ENCODE results near the gene KBTBD7.

KBTBD7 gene, protein sequence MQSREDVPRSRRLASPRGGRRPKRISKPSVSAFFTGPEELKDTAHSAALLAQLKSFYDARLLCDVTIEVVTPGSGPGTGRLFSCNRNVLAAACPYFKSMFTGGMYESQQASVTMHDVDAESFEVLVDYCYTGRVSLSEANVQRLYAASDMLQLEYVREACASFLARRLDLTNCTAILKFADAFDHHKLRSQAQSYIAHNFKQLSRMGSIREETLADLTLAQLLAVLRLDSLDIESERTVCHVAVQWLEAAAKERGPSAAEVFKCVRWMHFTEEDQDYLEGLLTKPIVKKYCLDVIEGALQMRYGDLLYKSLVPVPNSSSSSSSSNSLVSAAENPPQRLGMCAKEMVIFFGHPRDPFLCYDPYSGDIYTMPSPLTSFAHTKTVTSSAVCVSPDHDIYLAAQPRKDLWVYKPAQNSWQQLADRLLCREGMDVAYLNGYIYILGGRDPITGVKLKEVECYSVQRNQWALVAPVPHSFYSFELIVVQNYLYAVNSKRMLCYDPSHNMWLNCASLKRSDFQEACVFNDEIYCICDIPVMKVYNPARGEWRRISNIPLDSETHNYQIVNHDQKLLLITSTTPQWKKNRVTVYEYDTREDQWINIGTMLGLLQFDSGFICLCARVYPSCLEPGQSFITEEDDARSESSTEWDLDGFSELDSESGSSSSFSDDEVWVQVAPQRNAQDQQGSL

DNA sequence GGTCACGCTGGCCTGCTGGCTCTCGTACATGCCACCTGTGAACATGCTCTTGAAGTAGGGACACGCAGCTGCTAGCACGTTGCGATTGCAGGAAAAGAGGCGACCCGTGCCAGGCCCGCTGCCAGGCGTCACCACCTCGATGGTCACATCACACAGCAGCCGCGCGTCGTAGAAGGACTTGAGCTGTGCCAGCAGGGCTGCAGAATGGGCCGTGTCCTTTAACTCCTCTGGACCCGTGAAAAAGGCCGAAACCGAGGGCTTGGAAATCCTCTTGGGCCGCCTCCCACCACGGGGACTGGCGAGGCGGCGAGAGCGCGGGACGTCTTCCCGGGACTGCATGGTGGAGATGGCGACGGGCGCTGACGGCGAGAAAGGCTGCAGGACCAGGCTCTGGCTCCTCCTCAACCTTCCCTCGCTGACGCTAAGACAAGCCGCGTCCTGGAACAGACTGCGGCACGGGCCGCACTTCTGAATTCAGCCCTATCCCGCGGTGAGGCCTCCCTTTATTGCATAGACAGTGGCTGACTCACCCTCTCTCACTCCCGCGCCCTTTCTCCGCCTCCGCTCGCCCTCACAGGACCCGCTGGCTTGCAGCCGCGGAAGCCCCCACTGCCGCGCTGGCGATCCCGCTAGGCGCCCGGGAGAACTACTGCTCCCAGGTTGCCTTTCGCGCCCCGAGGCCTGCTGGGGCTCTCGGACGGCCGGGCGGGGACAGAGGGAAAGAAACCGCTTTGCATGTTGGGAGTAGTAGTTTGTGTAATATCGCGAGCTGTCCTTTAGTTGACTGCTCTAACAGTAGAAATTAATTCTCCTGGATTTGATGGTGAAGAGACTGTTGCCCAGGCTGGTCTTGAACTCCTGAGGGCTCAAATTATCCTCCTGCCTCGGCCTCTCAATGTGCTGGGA, at the start of gene KBTBD7:
TSS of gene KBTBD7 (minus strand) at position 651 of the 906 bp plus-strand sequence. CDS start at position 339, 312 bp downstream.
- DNase-seq (ENCODE audit: insufficient read length, low spot score) (peak; percentile 51), FAIRE-seq (peak; percentile 85)
- TF ChIP-seq POLR2A (IDR thresholded peaks at IDR 0.05; ENCODE audit: low read depth, low read length) = peak; percentile 46

DNA sequence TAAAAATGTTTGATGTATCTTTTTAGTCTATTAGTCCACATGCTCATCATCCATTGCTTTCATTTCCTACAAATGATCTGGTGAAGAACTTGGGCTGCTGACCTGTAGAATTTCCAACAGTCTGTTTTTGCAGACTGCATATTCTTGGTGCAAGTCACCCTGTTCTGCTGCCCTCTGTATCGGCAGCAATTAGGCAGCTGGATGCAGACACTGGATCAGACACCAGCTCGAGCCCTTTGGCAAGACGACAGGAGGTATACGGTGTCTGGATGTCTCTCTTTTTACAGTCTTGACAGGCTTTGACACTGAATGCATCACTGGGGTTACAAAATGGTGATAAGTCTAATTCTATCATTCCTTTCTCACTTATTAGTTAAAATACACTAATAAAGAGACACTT, 47.3 kb upstream of the KBTBD7 start:
- TF ChIP-seq POLR2A (IDR thresholded peaks at IDR 0.05; ENCODE audit: low read depth, low read length) = no peak
- DNase-seq (ENCODE audit: insufficient read length, low spot score) (no peak), FAIRE-seq (no peak)

DNA sequence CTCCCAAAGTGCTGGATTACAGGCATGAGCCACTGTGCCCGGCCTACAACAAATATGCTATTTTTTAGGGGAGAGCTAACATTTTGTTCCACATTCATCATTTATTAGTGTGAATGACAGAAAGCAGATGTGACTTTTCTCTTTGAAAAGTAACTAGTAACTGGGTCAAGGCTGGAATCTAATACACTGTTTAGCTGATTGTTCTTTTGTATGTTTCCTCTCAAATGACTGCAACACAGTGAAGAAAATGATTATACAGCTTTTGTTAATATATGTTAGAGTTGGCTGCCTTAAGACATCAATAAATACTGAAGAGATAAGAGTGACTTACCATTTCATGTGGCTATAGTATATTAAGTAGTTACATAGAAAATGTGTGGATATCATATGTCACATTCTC, 42.0 kb upstream of the KBTBD7 start:
- FAIRE-seq = no peak
- no peak for DNase-seq (ENCODE audit: insufficient read length, low spot score)
- TF ChIP-seq POLR2A (IDR thresholded peaks at IDR 0.05; ENCODE audit: low read depth, low read length) = no peak

DNA sequence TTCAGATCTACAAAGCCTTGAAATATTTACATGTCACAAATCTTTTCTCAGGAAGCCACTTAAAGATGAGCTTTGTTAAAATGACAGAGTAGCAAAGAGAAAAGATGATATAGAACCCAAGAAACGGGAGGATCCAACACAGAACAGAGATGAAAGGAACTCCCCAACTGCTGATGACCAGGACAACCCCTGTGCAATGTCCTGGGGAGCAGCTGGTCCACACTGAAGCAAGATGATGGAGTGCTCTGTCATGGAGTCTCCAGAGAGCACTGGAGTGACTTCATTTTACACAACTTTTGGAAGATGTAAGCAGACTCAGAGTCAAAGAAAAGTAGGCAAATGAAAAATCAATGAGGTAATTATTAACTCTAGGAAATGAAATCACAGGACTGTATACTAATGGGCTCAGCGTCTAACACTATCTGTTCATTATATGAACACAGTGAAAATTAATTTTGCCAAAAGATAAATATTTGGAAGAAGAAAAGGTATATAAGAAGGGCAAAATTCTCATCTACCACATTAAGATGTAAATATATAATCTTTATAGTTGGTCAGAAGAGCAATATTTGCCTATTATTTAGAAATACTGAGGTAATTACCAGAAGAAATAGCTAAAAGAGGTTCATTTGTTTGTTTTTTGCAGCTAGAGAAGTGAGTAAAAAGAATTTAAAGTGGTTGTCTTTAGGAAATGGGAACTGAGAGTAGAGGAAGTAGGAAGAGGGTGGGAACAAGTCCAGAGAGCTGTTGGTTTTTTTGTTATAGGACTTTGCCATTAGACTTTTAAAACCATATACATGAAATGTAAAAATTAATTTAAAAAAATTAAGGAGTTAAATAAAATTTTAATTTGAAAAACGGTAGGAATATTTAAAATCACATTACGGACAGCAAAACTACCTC, 38.5 kb upstream of the KBTBD7 start:
- DNase-seq (ENCODE audit: insufficient read length, low spot score) = no peak
- TF ChIP-seq POLR2A (IDR thresholded peaks at IDR 0.05; ENCODE audit: low read depth, low read length) = no peak
- FAIRE-seq = no peak

DNA sequence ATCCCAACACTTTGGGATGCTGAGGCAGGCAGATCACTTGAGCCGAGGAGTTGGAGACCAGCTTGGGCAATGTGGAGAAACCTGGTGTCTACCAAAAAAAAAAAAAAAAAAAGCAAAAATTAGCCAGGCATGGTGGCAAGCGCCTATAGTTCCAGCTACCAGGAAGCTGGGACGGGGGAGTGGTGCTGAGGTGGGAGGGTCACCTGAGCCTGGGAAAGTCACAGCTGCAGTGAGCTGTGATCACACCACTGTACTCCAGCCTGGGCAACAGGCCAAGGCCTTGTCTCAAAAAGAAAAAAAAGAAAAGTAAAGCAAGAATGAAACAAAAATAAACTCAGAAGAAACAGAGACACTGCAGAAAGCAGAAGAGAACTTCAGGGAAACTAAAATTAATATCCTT, 37.4 kb upstream of the KBTBD7 start:
- TF ChIP-seq POLR2A (IDR thresholded peaks at IDR 0.05; ENCODE audit: low read depth, low read length) = no peak
- no peak for FAIRE-seq
- no peak for DNase-seq (ENCODE audit: insufficient read length, low spot score)

DNA sequence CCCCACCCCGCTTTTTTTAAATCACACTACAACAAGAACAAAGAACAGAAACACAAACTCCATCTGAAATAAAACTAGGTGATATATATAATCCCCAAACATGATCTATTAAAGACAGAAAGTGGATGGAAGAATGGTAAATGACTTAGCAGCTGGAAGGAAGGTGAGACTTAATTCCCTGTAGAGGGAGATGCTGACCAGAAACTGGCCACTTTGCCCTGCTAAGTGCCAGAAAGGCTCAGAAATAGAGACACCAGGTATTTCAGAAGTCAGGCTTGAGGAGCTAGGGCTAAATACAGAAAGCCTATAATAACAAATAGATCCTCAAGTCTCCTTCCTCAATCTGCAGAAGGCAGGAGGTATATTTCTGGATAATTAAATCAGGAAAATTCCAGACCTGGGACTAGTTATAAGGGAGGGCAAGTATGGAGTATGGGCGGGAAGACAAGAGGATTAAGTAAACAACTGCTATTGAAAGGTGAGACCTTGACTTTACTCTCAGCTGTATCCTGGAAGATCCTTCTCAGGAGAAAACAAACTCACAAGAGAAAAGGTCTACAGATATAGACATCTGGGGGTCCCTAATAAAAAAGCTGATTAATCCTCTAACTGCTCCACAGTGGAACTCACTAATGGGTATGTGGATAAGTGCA, 36.8 kb upstream of the KBTBD7 start:
- FAIRE-seq = no peak
- no peak for TF ChIP-seq POLR2A (IDR thresholded peaks at IDR 0.05; ENCODE audit: low read depth, low read length)
- DNase-seq (ENCODE audit: insufficient read length, low spot score) = no peak

DNA sequence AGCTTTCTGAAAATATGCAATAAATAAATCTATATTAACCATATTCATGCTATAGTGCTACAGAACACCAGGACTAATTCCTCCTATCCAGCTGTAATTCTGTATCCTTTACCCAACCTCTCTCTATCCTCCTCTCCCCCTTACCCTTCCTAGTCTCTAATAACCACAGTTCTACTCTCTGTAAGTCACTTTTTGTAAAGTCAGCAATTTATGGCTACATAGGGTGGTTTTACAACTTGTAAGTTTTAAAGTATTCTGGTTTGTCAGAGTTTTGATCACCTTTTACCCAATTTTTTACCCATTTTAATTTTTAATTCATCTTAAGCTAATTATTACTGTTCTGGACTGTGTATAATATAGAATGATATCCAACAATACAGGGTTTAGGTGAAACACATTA, 35.0 kb upstream of the KBTBD7 start:
- FAIRE-seq (no peak), DNase-seq (ENCODE audit: insufficient read length, low spot score) (no peak)
- no peak for TF ChIP-seq POLR2A (IDR thresholded peaks at IDR 0.05; ENCODE audit: low read depth, low read length)

DNA sequence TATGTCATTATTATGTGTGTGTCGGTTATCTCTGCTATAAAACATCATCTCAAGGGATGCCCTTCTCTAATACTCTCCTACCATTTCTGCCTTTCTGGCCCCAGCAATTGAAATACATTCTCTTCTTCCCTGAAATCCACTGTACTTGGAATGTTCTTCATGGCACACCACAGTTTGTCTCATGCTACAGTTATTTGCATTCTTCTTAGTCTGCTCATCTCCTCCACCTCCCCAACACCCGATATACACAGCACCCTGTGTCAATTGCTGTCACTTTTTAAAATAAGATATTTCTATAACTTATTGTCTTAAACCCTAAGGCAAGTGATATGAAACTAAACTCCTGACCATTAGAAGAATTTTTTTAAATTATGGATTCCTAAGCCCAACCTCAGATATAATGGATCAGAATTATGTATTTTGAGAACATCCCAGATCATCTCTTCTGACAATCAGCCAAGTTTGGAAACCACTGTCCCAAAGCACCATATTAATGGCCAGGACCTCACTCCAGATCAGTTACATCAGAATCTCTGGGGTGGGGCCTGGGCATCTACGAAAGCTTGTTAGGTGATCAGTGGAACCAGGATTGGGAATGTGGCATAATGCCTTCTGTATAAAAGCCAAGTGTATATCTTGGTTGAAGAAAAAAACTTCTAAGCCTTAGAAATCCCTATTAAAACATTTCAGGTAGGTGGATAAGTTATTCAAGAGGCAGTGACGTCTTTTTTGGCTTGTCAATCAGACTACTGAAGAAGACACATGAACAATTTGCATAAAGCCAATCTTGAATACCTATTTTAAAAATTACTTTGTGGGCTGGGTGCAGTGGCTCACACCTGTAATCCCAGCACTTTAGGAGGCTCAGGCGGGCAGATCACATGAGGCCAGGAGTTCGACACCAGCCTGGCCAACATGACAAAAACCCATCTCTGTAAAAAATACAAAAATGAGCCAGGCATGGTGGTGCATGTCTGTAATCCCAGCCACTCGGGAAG, 30.0 kb upstream of the KBTBD7 start:
- TF ChIP-seq POLR2A (IDR thresholded peaks at IDR 0.05; ENCODE audit: low read depth, low read length) = no peak
- FAIRE-seq = peak; percentile 60
- peak; percentile 22 for DNase-seq (ENCODE audit: insufficient read length, low spot score)

DNA sequence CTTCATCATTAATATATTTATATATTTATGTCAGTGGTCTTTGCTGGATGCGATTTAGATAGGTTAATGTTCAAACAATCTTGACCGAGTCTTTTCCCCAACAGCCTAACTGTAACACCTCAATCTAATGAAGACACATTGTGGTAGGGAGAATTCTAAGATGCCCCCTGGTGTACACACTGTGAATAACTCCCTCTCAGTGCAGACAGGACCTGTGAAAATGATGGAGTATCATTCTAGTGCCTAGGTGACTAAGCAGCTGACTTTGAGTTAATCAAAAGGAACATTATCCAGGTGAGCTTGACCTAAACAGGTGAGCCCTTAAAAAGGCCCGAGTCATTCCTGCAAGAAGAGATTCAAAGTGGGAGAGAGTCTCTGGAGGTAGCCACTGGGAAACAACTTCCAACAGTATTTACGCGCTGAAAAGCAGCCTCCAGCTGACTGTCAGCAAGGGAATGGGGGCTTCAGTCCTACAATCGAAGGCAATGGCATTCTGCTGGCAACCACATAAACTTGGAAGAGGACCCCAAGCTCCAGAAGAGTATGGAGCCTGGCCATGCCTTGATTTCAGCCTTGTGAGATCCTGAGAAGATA, 28.0 kb upstream of the KBTBD7 start:
- DNase-seq (ENCODE audit: insufficient read length, low spot score) (no peak), FAIRE-seq (peak; percentile 80)

DNA sequence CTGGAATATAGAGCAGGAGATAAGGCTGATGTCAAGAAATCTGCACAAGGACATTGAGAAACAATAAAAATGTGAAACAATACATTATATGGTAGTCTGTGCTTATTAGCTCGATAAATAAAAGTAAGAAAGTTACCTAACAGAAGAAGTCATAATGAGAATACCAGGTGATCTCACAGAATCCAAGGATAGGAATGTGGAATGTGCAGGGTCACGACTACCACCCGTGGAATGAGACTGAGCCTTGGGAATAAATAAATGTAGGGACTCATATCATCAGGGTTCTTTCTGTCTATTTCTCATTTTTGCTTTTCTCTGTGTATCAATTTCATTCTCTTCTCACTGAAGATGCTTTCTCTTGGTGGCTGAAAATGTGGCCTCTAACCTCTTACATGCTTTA, 26.0 kb upstream of the KBTBD7 start:
- no peak for DNase-seq (ENCODE audit: insufficient read length, low spot score)
- no peak for FAIRE-seq
- TF ChIP-seq POLR2A (IDR thresholded peaks at IDR 0.05; ENCODE audit: low read depth, low read length) = no peak

More for the DNA sequence above, 28.0 kb upstream of the KBTBD7 start:
- no peak for TF ChIP-seq POLR2A (IDR thresholded peaks at IDR 0.05; ENCODE audit: low read depth, low read length)

DNA sequence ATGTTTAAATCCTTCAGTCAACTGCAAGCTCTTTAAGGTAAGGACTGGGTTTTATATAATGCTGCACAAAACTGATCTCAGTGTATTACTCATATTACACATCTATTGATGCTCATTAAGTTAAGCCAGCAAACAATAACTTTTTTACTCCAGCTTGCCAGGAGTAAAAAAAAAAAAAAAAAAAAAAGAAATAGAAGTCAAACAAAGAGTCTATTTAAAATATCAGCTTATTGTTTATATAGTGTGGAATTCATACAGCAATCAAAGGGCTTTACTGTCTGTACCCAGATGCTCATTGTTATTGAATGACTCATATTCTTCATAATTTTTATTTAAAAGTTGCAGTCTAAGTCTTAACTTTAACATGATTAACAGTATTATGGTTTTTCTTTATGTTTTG, 21.8 kb upstream of the KBTBD7 start:
- TF ChIP-seq POLR2A (IDR thresholded peaks at IDR 0.05; ENCODE audit: low read depth, low read length) = no peak
- no peak for DNase-seq (ENCODE audit: insufficient read length, low spot score)

More for the DNA sequence above, 21.8 kb upstream of the KBTBD7 start:
- FAIRE-seq = no peak
